Measurements from ENCODE around the gene KLHL33.
"Not testable (repeated sequence)": the region's sequence is repeated elsewhere in the genome, so short reads cannot be mapped to it uniquely, and the experiment has no call there.

Gene KLHL33

GRCh38 chr14:20435582-20436362 lies at the start of gene KLHL33:
KLHL33 (minus strand) TSS chr14:20436166; CDS start chr14:20435811, 355 bp downstream.
- DNase-seq (ENCODE audit: low read depth) = no peak

DNA sequence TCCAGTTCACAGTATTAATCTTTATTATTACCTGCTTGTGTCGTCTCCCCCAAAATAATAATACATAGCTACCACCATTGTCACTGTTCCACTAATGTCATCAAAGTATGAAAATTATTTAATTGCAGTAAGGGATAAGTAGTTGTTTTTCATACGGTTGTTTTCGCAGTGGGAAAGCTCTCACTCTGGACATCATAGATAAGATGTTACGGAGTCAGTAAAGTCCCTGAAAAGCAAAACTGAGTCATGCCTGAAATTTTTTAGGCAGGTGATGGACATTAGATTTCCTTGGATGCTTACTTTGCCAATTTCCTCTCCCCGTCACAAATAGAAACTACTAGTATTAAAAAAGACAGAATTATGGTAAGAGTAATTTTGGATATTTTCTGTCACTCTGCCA lies 46.4 kb upstream of the KLHL33 start:
- DNase-seq (ENCODE audit: low read depth) = no peak

DNA sequence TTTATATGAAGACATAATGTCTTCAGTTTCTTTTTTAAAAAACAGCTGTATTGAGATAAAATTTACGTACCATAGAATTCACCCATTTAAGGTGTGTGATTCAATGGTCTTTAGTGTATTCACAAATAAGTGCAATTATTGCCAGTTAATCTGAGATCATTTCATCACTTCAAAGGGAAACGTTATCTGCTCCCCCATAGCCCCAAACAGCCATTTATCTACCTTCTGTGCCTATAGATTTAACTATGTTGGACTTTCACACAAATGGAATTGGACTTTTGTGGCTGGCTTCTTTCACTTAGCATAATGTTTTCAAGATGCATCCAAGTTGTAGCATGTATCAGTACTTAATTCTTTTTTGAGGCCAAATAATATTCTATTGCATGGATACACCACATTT lies 42.9 kb upstream of the KLHL33 start:
- no peak for DNase-seq (ENCODE audit: low read depth)

- DNase-seq (ENCODE audit: low read depth) = no peak
Observed at GRCh38 chr14:20477211-20477876, 41.4 kb upstream of the KLHL33 start.

GRCh38 chr14:20476776-20477175 lies 40.8 kb upstream of the KLHL33 start:
- DNase-seq (ENCODE audit: low read depth) = no peak

DNA sequence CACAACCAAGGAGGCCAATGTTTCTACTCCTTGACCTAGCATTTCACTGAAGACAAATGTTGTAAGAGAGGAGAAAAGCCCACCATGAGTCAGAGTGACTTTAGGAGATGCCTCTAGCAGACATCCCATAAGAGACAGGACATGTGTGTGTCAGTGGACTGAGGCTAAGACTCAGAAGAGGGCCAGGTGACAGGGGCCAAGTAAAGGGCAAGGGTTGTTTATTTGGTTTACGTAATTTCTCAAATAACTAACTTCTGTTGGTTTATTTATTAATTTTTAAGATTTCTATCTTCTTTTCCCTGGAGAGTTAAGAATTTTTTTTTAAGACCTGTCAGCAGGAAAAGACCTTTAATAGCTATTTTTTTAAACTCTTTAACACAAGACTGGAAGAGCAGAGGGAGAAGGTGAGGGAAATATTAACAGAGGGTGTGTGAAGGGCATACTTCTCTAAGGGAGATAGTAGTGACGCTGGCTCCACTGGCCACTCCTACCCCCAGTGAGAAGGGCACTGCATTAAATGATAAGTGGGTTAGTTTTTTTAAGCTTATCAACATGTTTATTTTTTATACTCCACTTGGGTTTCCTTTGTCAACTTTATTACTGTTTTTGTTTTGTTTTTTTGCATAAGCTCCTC lies 36.7 kb upstream of the KLHL33 start:
- DNase-seq (ENCODE audit: low read depth) = no peak

GRCh38 chr14:20470603-20470901 lies 34.6 kb upstream of the KLHL33 start:
- DNase-seq (ENCODE audit: low read depth) = no peak

DNA sequence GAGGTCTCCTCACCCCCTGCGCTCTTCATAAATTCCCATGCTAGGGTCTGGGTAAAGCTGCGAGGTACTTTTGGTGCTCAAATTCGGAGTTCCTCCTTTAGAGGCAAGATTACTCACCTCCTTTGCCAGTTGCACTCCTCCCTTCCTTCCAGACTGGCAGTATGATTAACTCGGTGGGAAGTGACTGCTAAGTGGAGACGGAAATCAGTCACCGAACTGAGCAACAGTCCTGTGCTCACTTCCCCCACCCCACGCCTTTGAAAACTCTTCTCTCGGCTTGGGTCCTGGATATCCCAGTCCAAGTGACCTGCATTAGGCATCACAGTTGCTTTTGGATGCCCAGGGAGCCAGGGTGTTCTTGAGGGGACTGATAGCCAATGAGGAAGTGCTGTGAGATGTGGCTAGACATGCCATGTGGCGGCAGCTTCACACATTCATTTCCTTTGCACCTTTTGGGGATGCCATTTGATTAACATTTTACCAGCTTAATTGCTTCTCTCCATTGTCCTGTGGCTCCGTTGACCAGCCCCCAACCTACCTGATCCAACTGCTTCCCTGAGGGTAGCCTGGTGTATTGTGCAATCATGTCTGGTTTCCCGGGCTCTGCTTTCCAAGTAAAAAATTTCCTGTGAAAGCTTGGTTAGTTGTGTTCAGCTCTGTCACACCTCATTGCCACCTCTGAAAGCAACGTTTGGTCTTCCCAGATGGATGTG lies 34.1 kb upstream of the KLHL33 start:
- no peak for DNase-seq (ENCODE audit: low read depth)

DNA sequence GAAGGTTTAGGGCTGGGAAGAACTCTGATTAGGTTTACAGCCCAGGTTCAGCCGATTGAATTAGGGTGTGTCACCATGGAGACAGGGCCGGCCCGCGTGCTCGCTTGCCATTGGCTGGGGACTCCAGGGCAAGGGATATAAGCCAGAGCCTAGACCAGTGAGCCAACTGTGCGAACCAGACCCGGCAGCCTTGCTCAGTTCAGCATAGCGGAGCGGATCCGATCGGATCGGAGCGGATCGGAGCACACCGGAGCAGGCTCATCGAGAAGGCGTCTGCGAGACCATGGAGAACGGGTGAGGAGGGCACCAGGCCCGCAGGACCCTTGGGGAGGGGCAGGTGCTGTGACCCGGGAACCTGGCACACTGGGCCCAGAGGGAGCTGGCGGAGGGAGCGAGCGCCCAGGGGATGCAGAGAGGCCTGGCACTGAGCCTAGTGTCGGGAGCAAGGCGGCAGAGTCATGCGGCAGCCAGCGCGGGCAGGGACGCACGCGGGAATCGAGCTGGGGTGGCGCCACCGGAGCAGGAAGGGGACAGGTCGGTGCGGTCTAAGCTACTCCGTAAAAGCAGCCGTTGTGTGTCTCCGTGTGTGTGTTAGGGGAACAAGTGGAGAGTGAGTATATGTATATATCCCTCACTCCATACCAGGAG lies 33.4 kb upstream of the KLHL33 start, which contains the start of gene PNP:
PNP (plus strand) TSS at position 165 of the 648 bp plus-strand sequence; CDS start at position 284, 119 bp downstream.
- peak; percentile 81 for DNase-seq (ENCODE audit: low read depth)

- DNase-seq (ENCODE audit: low read depth) = no peak
Observed at GRCh38 chr14:20468764-20469241, 32.8 kb upstream of the KLHL33 start.

DNA sequence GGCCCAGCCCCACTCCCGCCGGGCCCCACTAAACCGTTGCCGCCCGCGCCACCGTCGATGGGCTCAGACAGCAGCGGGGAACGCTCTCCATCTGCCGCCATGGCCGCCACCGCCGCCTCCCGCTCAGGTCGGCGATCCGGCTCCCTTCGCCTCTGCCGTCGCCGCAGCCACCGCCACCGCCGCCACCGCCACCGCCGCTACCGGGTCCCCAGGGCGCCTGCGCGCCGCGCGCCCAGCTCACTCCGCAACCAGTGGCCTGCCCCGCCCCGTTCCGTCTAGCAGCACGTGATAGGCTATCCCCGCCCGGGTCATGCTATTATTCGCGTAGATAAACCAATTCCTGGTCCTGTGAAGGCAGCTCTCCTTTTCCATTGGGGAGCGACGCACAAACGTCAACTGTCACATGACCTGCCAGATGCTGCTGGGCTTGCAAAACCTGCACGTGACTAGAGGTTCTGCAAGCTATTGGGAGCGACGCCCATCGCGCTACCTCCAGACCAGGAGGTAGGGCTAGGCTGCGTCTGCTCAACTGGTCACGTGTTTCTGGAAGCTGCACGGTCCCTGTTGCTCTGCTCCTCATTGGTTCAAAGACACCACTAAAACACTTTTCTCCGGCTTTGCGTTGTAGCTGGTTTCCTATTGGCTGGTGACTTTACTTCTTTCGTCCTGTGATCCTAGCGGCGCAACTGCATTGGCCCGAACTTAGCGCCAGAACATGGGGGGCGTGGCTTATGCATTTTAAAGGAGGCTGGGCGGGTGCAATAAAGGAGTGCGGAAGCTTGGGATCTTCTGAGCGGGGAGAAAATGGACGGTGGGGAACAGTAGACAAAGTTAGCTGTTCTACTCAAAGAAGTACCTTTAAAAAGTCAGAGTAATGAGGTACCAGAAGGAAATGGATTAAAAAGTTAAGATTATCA lies 25.5 kb upstream of the KLHL33 start, which contains the start of gene PIP4P1:
PIP4P1 (minus strand) TSS at position 210 of the 917 bp plus-strand sequence; CDS start at position 101, 109 bp downstream.
- peak; percentile 95 for DNase-seq (ENCODE audit: low read depth)

DNA sequence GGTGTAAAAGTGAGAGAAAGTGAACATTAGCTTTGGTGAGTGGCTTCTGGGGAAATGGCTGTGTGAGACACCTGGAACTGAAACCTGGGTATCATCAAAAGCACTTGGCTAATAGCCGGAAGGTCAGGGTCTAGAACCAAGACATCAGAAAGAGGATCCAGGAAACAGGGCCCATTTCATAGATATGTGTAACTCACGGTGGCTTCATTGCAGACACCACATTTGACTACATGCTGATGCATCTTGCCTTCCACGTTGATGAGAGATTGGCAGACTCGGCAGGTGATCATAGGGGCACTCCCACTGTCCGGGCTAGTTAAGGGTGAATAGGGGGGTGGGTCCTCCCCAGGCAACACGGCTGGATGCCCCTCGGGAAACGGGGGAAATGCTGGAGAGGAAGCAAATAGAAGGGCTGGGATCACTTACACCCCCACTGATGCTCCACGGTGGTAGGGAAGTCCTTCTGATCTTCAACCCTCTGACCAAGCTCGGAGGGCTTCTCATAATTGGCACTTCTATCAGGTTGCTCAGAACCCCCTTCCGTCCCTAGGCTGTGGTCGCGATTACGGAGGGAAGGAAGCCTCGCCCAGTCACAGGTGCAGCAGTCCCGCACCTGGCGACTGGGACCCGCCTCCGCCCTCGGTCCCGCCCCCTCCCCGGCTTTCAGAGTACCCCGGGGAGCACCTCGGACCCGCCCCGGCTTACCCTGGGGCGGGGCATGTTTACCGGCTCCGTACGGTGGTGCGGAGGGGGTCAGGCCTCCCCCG lies 24.7 kb upstream of the KLHL33 start:
- peak; percentile 26 for DNase-seq (ENCODE audit: low read depth)

DNA sequence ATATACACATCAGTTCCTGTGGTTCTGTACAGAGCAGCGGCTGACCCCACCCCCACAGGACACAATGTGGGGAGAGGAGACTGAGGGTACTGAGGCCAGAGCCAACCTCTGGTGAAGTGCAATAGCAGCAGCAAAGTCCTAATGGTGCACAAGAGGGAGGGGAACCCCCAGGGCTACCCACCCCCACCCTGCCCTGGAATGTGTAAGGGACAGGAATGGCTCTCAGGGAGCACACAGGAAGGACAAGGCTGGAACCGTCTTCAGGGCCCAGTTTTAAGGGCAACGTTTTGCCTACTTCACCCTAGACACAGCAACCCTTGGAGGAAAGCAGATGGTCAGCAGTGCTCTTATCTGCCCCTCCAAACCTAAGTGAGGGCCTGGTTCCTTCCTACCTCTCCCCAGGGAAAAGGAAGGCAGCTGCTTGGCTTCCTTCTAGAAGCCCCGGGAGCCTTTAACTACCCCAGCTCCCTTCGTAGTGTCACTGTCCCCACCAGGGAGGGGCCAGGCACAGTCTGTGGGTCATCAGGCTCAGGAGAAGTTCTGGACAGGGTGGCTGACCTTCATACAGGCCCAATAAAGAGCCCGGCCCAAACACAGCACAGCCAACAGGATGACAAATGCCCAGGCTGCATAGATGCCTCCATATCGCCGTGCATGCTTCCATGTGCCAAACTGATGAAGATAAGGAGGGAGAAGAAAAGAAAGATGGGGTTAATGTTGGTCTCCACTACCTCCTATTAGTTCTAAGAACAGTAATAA lies 22.2 kb upstream of the KLHL33 start:
- no peak for DNase-seq (ENCODE audit: low read depth)

GRCh38 chr14:20456971-20457370 lies 21.0 kb upstream of the KLHL33 start:
- DNase-seq (ENCODE audit: low read depth) = no peak

- no peak for DNase-seq (ENCODE audit: low read depth)
Observed at GRCh38 chr14:20455355-20456300, 19.7 kb upstream of the KLHL33 start.

GRCh38 chr14:20454516-20455354 lies 18.8 kb upstream of the KLHL33 start, which contains the start of the genes APEX1 and OSGEP:
APEX1 (plus strand) TSS chr14:20455226; CDS start chr14:20455646, 420 bp downstream.
OSGEP (minus strand) TSS chr14:20454812; CDS start chr14:20454683, 129 bp downstream.
- DNase-seq (ENCODE audit: low read depth) = peak; percentile 94

DNA sequence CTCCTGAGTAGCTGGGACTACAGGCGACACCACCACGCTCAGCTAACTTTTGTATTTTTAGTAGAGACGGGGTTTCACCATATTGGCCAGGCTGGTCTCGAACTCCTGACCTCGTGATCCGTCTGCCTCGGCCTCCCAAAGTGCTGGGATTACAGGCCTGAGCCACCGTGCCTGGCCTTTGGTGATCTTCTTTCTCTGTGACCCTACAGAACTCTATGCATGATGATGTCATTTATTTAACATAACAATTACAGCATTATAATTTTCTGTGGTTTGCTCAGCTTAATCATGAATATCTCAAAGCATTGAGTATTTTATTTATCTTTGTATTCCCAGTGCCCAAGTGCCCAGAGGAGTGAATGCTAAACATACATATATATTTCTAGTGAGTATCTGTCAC lies 16.9 kb upstream of the KLHL33 start:
- not testable (repeated sequence) for DNase-seq (ENCODE audit: low read depth)

Data from activated T-cell treated with anti-CD3 and anti-CD28 coated beads for 1 hour (primary cell).